OCI-LY3 (cell line): ENCODE data around the gene IL3RA.

Source experiments
- H2AFZ ChIP-seq: fragments of 200-600, 300-600 bp; shearing (Covaris generic); 2 replicates; pipeline ENCODE4 v1.6.0; 2014; ENCODE audit warnings: antibody characterized with exemption, low read depth, low read length
- H3K27ac ChIP-seq: fragments of 200-600, 300-600 bp; sonication (generic); 2 replicates; pipeline ENCODE4 v1.5.1; 2014; ENCODE audit warnings: mild to moderate bottlenecking, low read length, moderate library complexity, mixed read lengths
- H3K27me3 ChIP-seq: fragments of 200-600, 300-600 bp; sonication (generic); 2 replicates; pipeline ENCODE4 v1.6.1; 2014; ENCODE audit warnings: low read depth, low read length, mixed read lengths
- H3K36me3 ChIP-seq: fragments of 200-600, 300-600 bp; sonication (generic); replicated peaks from 2 replicates; pipeline ENCODE3; 2014; ENCODE audit warnings: low read depth, low read length, mixed read lengths
- H3K4me1 ChIP-seq: fragments of 300-600, 200-600 bp; sonication (generic); 2 replicates; pipeline ENCODE4 v1.6.1; 2014; ENCODE audit warnings: low read length, mixed read lengths
- H3K4me2 ChIP-seq: fragments of 200-600, 300-600 bp; sonication (generic); 2 replicates; pipeline ENCODE4 v1.6.1; 2014; ENCODE audit warnings: low read length, mixed read lengths
- H3K4me3 ChIP-seq: fragments of 300-600, 200-600 bp; sonication (generic); 2 replicates; pipeline ENCODE4 v1.5.1; 2014; ENCODE audit warnings: antibody characterized with exemption, mild to moderate bottlenecking, low read length, moderate library complexity
- H3K79me2 ChIP-seq: fragments of 300-600, 200-600 bp; shearing (Covaris generic); 2 replicates; pipeline ENCODE4 v1.6.1; 2014; ENCODE audit warnings: mild to moderate bottlenecking, low read length, mixed read lengths
- H3K9ac ChIP-seq: fragments of 300-600, 200-600 bp; shearing (Covaris generic); 2 replicates; pipeline ENCODE4 v1.6.0; 2014; ENCODE audit warnings: mild to moderate bottlenecking, low read length, moderate library complexity
- H3K9me3 ChIP-seq: fragments of 200-600, 300-600 bp; shearing (Covaris generic); 2 replicates; pipeline ENCODE4 v1.6.1; 2014; ENCODE audit warnings: low read length, mixed read lengths; ENCODE audit not compliant: insufficient read depth
- H4K20me1 ChIP-seq: fragments of 200-600, 300-600 bp; sonication (generic); 2 replicates; pipeline ENCODE4 v1.6.1; 2016; ENCODE audit warnings: low read length, mixed read lengths; ENCODE audit not compliant: insufficient read depth
- EZH2phosphoT487 ChIP-seq: fragments of 200-600 bp; shearing (Covaris generic); IDR thresholded peaks from 2 replicates; pipeline ENCODE4 v1.6.1; 2018; ENCODE audit warnings: antibody characterized with exemption, mixed run types, low read depth
- TF ChIP-seq, protein P1 (sequence below): fragments of 200-600, 300-600 bp; sonication (generic); IDR thresholded peaks from 2 replicates; pipeline ENCODE4 v1.5.1; 2014; ENCODE audit warnings: antibody characterized with exemption, low read length, low read depth

The IL3RA gene

DNA sequence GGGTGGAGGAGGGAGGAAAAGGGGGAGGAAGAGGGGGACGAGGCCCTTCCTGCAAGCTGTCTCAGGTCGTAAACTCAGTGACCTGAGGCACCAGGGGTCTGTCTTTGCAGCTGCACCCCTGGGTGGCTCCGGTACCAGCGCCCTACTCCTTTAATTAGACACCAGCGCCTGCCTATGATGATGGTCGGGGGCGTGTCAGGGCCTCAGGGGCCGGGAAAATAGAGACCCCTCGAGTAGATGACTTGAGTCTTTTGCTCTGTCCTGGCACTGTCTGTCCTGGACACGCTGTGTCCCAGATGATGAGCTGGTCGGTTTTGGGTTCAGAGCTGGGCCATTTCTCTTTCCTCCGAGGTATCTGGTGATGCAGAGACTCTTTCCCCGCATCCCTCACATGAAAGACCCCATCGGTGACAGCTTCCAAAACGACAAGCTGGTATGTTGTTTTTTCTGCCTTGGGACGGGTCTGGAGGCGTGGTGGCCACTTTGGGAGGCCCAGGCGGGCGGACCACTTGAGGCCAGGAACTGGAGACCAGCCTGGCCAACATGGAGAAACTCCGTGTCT, 44.2 kb downstream of the IL3RA start:
- no peak overlapping the region for H2AFZ ChIP-seq
- no peaks in the 10 kb centered on the region for H3K79me2 ChIP-seq
- no peaks in the 10 kb centered on the region for H3K9me3 ChIP-seq
- no peak overlapping the region for H3K27ac ChIP-seq
- H3K27me3 ChIP-seq, result no peaks in the 10 kb centered on the region
- TF ChIP-seq, protein P1, sequence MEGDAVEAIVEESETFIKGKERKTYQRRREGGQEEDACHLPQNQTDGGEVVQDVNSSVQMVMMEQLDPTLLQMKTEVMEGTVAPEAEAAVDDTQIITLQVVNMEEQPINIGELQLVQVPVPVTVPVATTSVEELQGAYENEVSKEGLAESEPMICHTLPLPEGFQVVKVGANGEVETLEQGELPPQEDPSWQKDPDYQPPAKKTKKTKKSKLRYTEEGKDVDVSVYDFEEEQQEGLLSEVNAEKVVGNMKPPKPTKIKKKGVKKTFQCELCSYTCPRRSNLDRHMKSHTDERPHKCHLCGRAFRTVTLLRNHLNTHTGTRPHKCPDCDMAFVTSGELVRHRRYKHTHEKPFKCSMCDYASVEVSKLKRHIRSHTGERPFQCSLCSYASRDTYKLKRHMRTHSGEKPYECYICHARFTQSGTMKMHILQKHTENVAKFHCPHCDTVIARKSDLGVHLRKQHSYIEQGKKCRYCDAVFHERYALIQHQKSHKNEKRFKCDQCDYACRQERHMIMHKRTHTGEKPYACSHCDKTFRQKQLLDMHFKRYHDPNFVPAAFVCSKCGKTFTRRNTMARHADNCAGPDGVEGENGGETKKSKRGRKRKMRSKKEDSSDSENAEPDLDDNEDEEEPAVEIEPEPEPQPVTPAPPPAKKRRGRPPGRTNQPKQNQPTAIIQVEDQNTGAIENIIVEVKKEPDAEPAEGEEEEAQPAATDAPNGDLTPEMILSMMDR, result no peak
- TF ChIP-seq EZH2phosphoT487, result no peak
- H4K20me1 ChIP-seq, result no peaks in the 10 kb centered on the region
- no peaks in the 10 kb centered on the region for H3K4me1 ChIP-seq
- H3K36me3 ChIP-seq, result peaks cover 25% of the 10 kb centered on the region
- no peak overlapping the region for H3K9ac ChIP-seq
- no peak overlapping the region for H3K4me2 ChIP-seq
- H3K4me3 ChIP-seq, result no peak overlapping the region

DNA sequence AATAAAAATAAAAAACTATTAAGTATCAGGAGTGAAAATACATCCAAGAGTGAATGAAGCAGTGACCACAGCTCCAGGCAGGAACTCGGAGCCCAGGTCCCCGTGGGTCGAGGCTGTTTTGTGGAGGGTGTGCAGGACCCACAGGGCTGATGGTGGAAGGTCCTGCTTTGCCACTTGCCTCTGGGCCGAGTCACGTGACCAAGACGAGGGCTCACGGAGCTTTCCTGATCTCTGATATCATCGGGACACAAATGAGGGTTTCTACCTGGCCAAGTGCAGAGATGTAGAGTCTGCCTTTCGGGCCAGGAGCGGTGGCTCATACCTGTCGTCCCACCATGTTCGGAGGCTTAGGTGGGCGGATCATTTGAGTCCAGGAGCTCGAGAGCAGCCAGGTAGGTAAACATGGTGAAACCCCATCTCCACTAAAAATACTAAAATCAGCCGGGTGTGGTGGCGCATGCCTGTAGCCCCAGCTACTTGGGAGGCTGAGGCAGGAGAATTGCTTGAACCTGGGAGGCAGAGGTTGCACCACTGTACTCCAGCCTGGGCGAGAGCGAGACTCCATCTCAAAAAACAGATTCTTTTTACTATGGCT, 48.2 kb downstream of the IL3RA start:
- no peak for TF ChIP-seq EZH2phosphoT487
- TF ChIP-seq, protein P1, result no peak
- Histone ChIP-seq H3K79me2 (peaks cover 33% of the 10 kb centered on the region), H3K4me1 (no peaks in the 10 kb centered on the region), H3K9me3 (no peaks in the 10 kb centered on the region), H3K4me3 (no peak overlapping the region), H3K27ac (no peak overlapping the region), H2AFZ (no peak overlapping the region), H3K27me3 (no peaks in the 10 kb centered on the region), H3K36me3 (peaks cover 60% of the 10 kb centered on the region), H3K4me2 (no peak overlapping the region), H3K9ac (no peak overlapping the region), H4K20me1 (peaks cover 35% of the 10 kb centered on the region)

DNA sequence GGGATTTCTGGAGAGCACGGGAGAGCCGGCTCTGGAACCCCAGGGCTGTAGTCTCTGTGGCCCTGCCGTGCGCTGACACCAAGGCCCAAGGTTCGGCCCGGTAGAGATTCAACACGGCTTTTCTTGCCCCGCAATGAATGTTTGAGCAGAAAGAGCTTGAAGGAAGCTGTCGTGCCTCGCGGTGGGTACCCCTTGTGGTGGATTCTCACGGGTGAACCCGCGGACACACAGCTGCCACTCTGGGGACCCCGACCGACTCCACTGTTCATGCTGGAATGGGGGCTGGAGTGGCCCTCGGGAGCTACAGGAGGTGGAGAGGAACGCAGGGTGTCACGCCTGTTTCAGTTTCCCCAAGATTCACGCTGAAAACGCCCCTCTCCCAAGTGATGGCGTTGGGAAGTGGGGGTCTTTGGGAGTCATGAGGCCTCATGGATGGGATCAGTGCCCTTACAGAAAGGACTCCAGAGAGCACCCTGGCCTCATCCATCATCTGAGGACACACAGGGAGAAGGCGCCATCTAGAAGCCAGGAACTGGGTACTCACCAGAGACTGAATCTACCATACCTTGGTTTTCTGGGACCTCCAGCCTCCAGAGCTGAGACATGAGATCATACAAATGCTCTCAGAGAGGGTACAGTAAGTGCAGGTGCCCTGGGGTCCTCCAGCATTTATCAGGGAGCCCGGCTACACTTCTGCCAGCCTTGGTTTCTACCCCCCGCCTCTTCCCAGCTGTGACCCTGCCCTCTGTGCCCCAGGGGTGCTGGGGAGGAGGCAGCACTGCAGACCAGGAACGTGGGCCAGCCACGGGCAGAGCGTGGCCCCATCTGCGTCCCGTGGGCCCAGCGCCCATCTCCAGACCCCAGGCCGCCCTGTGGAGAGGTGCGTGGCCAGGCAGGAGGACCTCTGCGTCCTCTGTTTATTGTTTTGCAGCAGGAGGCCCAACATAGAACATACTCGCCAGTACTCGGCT, 49.0 kb downstream of the IL3RA start:
- TF ChIP-seq EZH2phosphoT487, result no peak
- TF ChIP-seq, protein P1, result no peak
- no peaks in the 10 kb centered on the region for H3K9me3 ChIP-seq
- H4K20me1 ChIP-seq, result peaks cover 43% of the 10 kb centered on the region
- H2AFZ ChIP-seq, result no peak overlapping the region
- H3K4me1 ChIP-seq, result peaks cover 4% of the 10 kb centered on the region
- peaks cover 67% of the 10 kb centered on the region for H3K36me3 ChIP-seq
- no peak overlapping the region for H3K4me2 ChIP-seq
- H3K9ac ChIP-seq, result no peak overlapping the region
- no peaks in the 10 kb centered on the region for H3K27me3 ChIP-seq
- H3K27ac ChIP-seq, result no peak overlapping the region
- H3K79me2 ChIP-seq, result peaks cover 41% of the 10 kb centered on the region
- no peak overlapping the region for H3K4me3 ChIP-seq
